D721Med (cell line): ENCODE data around the gene CHMP4A.

Experiments
- DNase-seq: peaks from one replicate; pipeline ENCODE4 v3.0.0; 2011; ENCODE audit warnings: low spot score; ENCODE audit not compliant: insufficient read length
- FAIRE-seq: peaks from 2 replicates; lab custom pipeline; 2011; peaks lifted over from hg19 to GRCh38; lab: Jason Lieb, UNC
- TF ChIP-seq, protein P1 (sequence below): IDR thresholded peaks from 2 replicates; pipeline ENCODE4 v1.5.1; 2012; ENCODE audit warnings: mild to moderate bottlenecking, control low read depth; ENCODE audit not compliant: insufficient read depth; ENCODE audit errors: missing control alignments

The CHMP4A gene

DNA sequence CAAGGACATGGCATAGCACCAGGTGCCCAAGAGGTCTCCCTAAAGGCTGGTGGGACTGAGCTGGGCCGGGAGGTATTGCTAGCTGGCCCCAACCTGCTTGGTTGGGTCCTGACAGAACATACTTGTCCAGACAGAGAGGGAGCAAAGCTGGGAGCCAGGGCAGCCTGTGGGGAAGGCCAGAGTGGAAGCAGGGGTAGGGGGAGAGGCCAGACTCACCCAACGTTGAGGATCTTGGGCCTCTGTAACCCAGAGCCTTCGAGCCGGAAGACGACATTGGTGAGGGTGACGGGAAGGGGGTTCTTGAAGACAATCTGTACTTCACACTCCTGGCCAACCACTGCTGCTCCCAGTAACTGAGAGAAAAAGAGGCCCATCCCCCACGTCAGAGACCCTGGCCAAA, 40.6 kb upstream of the CHMP4A start:
- DNase-seq (no peak), FAIRE-seq (no peak)
- TF ChIP-seq, protein P1, sequence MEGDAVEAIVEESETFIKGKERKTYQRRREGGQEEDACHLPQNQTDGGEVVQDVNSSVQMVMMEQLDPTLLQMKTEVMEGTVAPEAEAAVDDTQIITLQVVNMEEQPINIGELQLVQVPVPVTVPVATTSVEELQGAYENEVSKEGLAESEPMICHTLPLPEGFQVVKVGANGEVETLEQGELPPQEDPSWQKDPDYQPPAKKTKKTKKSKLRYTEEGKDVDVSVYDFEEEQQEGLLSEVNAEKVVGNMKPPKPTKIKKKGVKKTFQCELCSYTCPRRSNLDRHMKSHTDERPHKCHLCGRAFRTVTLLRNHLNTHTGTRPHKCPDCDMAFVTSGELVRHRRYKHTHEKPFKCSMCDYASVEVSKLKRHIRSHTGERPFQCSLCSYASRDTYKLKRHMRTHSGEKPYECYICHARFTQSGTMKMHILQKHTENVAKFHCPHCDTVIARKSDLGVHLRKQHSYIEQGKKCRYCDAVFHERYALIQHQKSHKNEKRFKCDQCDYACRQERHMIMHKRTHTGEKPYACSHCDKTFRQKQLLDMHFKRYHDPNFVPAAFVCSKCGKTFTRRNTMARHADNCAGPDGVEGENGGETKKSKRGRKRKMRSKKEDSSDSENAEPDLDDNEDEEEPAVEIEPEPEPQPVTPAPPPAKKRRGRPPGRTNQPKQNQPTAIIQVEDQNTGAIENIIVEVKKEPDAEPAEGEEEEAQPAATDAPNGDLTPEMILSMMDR, result no peak

GRCh38 chr14:24252289-24253124, 39.2 kb upstream of the CHMP4A start:
- TF ChIP-seq, protein P1, result no peak
- no peak for DNase-seq
- no peak for FAIRE-seq

- FAIRE-seq, result no peak
- TF ChIP-seq, protein P1, result no peak
- no peak for DNase-seq
Measured at GRCh38 chr14:24251880-24252288, 38.6 kb upstream of the CHMP4A start.

GRCh38 chr14:24250354-24250753, 37.1 kb upstream of the CHMP4A start:
- DNase-seq, result no peak
- TF ChIP-seq, protein P1, result no peak

DNA sequence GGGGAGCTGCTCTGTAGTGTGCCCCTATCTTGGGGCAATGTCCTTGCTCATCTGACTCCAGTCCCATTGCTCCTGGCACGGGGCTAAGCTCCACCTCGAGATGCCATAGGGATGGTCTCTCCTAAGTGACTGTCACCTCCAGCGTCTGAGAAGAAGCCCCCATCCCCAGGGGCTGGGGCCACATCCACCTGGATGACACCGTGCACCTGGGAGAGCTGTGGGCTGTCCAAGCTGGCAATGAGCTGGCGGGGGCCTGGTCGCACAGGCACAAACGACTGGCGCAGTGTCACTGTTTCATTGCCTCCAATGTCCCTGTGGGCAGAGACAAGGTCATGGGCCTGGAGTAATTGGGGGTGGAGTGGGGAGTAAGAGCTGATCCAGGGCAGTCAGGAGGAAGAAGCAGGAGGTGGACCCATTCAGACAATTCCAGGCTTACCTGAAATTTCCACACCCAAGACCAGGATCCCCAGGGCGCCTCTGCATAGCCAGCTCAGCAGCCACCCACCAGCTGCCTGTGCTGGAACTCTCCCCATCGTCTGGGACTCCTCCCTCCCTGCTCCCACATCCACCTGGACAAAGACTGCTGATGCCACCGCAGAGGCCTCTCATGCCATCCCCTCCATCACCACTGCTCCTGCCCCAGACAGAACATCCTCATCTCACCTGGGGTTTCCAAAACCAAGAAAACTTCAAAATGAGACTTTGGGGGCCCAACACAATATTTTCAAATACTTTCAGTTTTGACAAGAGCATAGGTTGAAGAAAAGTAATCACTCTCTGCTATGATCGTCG, 36.1 kb upstream of the CHMP4A start:
- no peak for FAIRE-seq
- no peak for DNase-seq
- TF ChIP-seq, protein P1, result no peak

More at GRCh38 chr14:24250354-24250753, 37.1 kb upstream of the CHMP4A start:
- no peak for FAIRE-seq

GRCh38 chr14:24247422-24247821, 34.1 kb upstream of the CHMP4A start:
- DNase-seq (no peak), FAIRE-seq (no peak)
- TF ChIP-seq, protein P1, result no peak
